HG03432 (cell line): ENCODE results near the gene TICAM2.

Experiments used
- ATAC-seq: cut with Tn5 transposase; IDR thresholded peaks from one replicate; pipeline ENCODE4 v1.9.1; 2021; ENCODE audit warnings: mild to moderate bottlenecking, moderate library complexity; ENCODE audit not compliant: unreplicated experiment

The TICAM2 gene

DNA sequence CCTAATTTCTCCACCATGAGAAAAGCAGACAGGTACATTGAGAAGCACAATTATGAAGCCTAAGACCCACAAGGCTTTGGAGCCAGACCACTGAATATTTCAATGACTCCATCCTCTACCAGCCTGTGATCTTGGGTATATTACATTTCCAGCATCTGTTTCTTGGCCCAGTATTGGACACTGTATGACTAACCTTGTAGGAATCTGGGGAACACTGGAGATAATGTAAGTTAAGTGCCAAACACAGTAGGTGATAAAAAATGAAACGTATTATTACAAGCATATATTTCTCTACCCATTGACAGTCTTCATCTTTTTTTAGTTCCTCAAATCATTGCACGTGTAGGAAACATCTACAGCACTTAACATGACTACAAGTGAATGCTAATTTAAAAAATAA, 29.1 kb downstream of the TICAM2 start:
- ATAC-seq = no peak

DNA sequence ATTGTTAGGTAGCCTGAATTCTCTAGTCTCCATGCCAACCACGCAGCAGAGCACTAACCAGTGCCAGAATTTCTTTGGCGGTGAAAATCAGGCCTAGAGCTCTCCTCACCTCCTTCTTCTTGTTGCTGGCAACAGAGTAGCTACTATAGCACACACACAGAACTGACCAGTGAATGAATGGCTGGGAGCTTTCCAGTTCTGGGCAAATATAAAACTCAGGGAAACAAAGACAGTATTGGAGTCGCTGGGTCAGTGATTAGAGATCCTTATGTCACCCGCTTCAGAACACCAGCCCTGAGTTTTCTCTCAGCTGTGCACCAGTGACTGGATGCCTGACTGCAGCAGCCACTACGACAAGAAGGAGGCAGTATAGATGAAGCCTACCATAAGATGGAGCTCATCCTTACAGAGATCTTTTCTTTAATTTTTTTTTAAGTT, 30.8 kb downstream of the TICAM2 start:
- no peak for ATAC-seq

DNA sequence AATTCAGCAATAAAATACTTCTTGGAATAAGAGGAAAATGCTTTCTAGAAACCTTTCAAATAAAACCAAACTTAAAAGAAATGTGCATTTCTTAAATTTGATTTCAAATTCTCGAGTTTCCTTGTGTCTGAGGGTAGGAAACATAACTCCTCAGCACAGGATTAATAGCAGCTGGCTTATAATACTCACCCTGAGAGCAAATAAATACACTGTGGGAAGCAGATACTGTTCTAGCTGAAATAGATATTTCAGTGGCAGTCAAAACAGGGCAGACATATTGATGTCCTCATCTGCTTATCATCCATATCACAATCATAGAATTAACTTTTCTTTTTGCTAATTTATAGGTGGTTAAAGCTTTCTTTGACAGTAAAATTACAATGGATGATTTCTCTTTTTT, 33.6 kb downstream of the TICAM2 start:
- no peak for ATAC-seq

DNA sequence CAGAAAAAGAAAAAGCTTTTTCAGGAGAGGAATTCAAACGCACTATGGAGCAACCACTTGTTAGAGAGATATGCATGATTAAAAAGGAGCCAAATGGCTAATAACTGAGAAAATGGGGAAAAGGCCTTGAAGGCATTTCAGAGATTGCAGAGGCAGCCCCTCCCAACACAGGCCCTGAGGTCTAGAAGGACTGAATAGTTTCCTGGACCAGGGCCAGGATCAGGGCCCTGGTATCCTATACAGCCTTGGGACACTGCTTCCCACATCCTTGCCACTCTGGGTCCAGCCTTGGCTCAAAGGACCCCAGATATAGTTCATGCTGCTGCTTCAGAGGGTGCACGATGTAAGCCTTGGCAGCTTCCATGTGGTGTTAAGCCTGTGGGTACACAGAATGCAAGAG, 37.0 kb downstream of the TICAM2 start:
- ATAC-seq = no peak

DNA sequence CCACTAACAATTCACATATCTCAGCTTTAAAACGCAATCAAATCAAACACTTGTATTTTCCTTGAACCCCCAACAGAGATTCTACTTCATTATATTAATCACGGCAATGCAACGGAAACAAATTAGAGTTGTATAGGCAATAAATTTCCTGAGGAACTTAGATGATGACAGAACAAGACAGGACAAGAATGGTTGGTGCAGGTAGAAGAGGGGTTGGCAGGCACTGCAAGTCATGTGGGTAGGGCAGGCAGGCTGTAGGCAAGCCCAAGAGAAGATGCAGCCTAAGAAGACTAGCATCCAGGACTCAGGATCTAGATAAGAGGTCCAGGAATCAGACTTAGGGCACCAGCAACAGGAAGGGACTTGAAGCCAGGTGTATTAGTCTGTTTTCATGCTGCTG, 41.1 kb downstream of the TICAM2 start:
- no peak for ATAC-seq

DNA sequence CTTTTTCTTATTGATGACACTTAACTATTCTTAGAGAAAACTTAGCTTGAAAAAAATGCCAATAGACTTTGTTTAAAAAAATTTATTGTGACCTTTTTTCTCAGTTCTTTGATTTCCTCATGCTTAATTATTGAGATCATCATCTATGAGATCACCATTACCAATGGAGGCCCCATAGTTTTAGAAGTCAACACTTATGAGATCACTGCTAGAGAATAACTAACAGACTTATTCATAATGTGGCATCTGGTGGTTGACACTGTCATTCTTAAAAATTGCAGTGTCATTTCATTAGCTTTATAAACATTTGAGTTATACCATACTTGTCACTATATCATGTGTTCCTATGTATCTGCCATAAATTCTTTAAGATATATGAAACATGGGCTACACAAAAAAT, 42.8 kb downstream of the TICAM2 start:
- no peak for ATAC-seq

DNA sequence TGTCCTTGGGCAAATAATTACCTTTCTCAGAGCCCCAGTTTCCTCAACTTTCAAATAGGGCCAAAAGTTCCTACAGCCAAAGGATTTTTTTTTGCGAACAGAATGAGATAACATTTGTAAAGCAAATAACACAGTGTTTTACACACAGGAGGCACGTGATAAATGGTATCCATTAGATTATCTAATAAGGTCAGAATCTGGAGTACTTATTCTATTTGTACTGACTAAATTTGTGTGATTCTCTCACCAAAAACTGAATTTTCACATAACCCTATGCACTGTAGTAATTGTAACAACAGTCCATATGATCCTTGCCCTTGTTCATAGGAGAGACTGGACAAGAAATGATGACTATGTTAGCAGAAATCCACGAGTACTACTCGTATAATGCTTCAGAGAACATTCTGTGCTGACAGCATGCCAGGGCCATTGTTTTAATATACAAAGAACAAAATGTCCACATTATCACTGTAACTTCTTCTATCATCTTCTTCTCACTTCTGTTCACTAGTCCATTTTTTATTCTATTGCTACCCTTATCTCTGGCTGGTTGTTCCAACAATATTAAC, 43.8 kb downstream of the TICAM2 start:
- no peak for ATAC-seq

DNA sequence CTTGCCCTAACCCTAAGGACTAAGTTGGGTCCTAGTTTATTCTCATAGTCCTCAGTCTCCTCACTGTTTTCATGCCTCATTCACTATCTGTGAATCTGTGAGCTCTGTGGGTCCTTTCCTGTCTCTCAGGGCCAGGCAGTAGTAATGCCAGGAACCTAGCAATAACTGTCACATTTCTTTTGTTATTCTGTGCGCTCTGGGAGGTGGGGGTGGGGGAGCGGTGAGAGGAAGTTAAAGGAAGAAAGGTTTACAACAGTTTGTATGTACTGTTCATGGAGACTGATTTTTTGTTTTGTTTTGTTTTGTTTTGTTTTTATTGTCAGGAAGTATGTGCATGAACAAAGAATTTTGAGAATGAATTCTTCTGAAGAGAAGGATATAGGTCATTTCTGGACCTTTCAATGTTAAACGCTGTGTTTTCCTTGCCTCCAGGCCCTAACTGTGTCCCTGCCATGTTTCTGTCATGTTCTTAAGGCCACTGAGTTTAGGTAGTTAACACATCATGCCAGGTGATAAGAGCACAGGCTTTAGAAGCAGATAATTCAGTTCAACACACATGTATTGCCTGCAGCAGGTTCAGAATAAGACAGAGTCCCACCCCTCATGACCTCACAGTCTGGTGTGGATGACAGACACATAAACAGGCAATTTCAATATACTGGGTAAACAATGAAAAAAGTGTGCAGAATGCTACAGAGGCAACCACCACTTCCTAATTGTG, 44.5 kb downstream of the TICAM2 start:
- ATAC-seq = no peak

DNA sequence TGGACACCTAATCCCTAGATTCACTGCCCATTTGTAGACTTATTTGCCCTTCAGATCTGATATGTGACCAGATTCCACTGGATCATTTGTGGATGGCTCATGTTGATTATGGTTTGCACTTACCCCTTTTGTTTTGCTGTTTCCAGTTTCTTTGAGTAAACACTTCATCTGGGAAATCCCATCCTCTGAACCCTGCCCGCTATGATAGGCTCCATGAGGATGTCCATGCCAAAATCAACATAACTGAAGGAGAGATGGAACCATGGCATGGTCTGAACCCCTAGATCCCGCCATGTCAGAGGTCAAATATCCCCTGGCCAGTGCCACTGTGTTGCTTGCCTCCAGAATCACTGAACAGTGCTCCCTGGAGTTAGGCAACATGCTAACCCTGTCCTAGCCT, 46.0 kb downstream of the TICAM2 start:
- ATAC-seq = no peak

DNA sequence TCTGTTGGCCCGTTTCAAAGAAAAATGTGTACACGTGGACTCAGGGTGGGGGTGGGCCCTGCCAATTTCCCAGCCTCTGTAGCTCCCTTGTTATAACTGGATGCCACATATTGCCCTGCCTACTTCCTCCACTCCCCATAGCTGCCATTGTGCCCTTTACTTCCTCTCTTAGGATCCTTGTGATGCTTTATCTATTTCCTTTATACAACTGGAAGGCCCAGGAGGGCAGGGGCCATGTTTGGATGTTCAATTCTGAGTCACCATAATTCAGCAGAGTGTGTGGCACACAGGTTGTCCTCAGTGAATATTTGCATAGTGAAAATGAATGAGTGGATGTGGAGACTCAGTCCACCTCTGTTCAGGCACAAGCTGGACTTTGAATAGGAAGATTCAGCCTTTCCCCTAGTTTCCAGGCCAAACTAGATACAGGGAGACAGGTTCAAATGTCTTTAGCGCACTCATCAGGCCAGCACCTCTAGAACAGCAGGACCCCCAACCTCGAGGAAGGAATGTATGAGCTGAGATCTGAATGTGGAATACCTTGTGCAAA, 47.1 kb downstream of the TICAM2 start:
- no peak for ATAC-seq

DNA sequence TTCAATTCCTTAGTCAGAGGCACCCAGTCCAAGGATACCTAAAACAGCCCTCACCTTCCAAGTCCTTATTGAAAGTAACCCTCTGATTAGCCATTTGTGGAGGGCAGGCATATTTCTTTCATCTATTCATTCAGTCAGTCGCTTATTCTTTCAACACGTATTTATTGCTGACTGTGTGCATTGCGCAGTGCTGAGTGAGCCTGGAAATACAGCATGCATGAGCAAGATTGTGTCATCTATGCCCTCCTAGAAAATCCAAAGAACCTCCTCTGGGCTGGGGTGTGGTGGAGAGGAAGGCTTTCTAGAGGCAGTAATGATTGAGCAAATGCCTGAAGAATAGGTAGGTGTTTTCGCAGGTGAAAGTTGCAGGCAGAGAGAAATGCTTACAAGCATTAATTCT, 49.2 kb downstream of the TICAM2 start:
- ATAC-seq = no peak

DNA sequence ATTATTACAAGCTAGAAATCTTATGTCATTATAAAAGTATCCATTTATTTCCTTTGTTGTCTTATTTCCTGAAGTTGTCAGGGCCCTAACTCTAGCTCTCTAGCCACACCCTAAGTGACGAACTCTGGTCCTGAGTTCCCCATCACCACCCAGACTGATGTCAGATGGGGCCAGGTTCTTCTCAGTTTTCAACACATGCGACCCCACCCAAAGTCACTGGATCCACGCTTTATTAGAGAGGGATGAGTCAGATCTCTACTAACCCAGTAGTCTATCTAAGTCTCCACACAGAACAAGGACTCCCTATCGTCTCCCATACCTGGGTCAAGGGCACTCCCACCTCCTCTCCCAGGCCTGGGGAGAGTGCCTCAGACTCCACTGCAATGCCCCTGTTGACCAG, 50.9 kb downstream of the TICAM2 start:
- no peak for ATAC-seq

DNA sequence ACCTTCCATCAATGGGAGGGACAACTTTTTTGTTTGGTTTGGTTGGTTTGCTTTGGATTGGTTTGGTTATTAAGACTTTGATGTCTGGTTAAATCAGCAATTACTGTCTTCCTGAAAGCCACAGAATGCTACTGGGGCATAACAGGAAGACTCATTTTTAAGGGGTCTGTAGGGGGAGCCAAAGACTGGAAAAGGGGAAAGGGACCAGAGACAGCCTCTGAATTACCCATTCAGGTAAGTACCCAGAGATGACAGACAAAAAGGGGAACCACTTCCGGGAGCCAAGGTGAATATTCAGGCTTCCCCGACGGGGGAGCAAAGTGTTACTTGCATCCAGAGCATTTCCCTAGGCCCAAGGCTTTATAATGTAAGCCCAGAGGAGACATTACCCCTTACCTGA, 53.1 kb downstream of the TICAM2 start:
- ATAC-seq = peak; percentile 19

DNA sequence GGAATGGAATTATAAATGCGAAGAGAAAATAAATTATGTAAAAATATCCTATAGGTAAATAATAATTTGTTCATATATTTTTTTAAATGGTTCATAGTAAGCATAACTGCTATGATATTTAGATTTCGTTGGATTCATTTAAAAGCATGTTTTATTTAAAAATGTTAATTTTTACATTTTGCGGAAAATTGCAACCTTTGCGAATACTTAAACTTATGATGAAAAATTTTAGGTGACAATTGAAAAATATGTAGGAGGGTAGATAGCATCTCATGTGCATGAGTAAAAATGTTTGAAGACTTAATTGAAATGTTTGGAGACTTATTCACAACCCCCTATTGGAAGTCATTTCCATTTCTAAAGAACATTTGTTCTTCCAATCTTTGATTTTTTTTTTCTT, 53.6 kb downstream of the TICAM2 start:
- no peak for ATAC-seq

DNA sequence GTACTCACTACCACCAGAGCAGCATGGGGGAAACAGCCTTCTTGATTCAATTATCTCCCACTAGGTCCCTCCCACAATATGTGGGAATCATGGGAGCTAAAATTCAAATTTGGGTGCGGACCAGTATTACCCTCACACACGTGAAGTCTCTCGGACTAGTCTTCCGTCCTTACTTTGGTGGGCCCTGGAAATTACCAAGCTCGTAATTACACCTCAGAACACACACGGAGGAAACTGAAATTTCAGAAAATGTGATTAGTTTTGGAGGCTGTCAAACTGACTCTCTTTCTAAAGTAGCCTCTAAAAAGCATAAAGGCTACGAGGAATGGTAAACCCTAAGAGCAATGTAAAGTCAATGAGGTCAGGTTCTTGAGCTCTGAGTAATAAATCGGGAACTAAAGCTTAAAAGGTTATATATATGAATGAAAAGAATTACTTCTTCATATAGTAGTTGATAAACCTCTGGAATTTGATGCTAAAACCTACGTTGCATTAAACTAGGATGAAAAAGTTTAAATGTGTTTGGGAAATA, 56.9 kb downstream of the TICAM2 start:
- ATAC-seq = no peak

DNA sequence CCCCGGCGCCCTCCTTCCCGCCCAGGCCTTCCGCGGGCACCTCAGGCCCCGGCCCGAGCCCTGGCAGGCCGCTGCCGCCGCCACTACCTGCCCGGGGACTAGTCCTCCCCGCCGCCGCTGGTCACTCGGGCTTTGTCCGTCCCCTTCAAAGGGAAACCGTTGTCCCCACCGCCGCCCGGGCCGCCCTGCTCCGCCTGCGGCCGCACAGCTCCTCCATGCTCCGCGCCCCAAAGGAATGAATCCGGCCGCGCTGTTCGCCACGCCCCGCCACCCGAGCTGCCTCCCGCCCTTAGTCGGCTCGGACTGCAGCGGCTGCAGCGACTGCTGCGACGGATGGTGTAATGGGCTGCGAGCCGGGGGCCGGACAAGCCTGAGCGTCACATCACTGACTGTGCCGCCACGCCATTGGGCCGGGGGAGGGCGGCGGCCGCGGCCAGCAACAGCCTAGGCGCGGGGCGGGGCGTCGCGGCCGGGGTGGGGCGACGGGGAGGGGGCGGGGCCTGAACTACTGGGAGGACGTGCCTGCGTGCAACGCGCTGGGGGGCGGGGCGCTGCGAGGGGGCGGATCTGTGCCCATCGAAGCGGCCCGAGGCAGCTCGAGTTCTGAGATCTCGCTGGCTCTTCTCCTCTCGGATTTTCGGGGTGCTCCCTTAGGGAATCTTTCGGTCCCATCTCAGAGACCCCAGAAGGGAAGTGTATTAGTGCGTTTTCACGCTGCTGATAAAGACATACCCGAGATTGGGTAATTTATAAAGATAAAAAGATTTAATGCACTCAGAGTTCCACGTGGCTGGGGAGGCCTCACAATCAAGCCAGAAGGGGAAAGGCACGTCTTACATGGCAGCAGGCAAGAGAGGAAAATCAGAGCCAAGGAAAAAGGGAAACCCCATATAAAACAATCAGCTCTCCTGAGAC, 57.6 kb downstream of the TICAM2 start, which contains the start of gene FEM1C:
TSS of gene FEM1C (minus strand) at position 340 of the 915 bp plus-strand sequence. CDS start 1,282 bp downstream, outside the sequence.
- peak; percentile 97 for ATAC-seq

DNA sequence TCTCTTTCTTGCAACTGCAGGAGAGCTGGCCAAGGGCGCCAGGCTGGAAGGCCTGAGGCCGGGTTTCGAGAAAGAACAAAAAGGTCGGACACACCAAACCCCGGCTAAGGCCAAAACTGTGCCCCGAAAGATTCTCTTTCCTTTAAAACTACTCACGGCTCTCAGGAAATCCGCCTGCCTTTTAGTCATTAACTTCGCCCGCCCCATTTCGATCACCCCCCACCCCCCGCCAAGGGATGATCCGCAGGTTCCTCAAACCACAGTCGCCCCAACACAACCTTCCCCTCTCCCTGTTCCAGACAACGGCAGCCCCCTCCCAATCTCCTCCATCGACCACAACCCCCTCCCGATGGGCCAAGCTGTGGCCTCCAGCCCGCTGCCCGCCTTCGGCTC, 58.2 kb downstream of the TICAM2 start:
- peak; percentile 14 for ATAC-seq

DNA sequence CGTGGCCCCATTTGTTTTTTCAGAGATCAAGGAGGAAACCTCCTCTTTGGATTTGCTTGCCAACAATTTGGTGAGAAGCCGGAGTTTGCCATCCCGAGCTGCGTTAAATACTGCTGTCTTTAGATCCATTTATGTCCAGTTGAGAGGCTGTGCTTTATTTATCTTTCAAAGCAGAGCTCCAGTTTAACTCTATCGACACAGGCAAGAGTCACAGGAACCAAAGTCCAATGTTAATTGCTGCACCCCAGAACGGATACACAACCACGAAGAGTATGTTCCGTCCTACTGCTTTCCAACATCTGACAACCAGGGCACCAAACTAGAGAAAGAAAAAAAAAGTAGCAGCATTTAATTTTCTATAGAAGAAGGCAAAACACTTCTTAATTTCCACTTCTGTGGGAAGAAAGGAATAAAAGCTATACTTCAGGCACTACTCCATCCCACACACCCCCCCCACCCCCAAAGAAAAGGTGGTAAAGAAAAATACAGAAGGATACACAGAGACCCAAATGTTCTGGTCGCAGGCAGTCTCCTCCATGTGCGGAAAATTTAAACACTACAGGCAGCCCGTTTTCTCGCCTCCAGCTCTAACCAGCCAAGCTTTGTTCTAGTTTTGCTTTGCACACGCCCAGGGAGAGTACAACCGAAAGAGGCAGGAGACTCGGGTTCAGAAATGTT, 58.8 kb downstream of the TICAM2 start:
- ATAC-seq = peak; percentile 21

DNA sequence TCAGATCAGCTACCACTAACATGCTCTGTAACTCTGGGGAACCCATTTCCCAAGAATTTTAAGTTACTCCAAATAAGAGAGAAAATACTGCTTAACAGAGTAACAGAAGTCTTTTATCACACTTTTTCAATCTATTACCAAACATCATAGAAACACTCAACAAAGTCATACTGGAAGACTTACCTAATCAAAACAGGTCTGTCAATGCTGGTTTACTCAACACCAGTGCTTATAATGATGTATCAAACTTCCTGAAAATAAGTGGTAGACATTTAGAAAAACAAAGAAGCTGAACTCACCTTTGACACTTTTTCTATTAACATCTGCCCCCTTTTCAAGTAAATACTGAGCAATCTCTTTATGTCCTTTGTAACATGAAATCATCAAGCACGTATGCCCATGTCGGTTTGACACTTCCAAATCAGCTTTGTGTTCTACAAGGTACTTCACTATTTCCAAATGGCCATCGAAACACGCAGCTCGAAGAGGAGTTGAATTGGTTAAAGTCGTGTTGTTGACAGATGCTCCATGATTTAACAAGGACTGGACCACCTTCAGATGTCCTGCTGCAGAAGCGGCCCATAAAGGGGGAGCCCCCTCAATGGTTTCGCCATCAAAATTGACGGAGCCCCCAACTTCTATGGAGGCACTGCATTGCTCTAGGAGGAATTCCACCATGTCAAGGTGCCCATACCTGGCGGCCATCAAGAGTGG, 59.5 kb downstream of the TICAM2 start:
- no peak for ATAC-seq

DNA sequence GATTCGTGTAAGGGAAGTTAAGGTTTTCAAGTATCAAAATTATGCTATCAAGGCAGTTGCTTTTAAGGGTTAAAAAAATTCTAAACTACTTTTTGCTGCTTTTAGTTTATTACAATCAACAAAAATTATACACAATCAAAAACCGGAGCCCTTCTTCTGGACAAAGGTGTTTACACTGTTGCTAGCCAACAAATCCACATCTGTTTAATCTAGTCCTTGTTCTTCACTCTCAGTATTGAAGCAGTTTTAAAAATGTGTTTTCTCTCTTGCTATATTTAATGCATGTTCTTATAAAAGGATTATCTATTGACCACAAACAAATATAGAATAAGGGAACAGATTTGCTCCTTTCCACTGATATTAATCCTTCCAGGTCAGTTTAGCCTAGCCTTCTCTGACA, 60.2 kb downstream of the TICAM2 start:
- no peak for ATAC-seq
